Measurements from ENCODE around the gene FPR1.

Gene FPR1

DNA sequence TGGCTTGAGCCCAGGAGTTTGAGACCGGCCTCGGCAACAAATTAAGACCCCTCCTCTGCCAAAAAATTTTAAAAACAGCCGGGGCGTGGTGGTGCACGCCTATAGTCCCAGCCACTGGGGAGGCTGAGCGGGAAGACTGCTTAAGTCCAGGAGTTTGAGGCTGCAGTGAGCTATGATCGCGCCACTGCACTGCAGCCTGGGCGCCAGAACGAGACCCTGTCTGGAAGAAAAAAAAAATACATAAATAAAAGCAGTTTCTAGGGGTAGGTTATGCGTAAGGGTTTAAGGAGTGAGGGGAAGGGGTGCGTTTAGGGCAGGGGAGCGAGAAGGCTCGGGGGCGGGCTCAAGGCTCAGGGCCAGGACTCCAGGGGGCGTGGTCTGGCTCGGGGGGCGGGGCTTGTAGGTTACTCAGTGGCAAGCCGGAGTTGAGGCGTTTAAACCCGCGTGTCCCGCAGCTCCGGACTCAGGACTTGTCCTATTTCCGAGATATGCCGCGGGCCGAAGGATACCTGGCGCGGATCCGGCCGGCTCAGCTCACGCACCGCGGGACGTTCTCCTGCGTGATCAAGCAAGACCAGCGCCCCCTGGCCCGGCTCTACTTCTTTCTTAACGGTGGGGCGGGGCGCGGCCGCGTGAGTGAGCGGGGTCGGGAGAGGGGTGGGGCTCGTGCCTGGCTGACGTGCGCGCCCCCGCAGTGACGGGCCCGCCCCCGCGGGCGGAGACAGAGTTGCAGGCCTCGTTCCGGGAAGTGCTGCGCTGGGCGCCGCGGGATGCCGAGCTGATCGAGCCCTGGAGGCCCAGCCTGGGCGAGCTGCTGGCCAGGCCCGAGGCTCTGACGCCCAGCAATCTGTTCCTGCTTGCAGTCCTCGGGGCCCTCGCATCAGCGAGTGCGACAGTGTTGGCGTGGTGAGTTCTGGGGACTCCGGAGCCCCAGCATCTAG, 47.8 kb downstream of the FPR1 start:
- DNase-seq, result peak; percentile 95

DNA sequence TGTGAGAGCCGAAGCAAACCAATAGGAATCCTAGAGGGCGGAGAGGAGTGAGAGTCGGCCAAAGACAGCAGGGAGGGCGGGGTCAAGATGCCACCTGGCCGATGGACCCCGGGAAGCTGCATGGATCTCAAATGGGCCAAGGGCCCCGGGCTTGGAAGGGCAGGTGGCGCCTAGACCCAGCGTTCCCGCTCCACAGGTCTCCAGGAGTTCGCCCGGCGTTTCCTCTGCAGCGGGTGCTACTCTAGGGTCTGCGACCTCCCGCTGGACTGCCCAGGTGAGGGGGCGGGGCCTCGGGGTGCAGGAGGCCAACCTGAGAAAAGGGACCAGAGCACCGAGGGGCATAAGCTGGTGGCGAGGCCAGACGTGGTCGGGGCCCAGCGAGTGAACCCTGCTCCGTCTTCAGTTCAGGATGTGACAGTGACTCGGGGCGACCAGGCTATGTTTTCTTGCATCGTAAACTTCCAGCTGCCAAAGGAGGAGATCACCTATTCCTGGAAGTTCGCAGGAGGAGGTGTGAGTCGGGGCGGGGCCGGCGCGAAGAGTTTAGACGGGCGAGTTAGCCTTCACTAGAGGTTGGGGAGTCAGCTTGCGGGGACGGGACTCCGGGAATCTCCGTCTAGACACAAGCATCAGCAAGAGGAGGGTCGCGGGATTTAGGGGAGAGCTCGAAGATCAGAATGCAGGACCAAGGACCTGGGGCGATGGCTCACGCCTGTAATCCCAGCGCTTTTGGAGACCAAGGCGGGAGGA, 48.7 kb downstream of the FPR1 start:
- DNase-seq, result peak in 1 of 2 donors; percentile 21

DNA sequence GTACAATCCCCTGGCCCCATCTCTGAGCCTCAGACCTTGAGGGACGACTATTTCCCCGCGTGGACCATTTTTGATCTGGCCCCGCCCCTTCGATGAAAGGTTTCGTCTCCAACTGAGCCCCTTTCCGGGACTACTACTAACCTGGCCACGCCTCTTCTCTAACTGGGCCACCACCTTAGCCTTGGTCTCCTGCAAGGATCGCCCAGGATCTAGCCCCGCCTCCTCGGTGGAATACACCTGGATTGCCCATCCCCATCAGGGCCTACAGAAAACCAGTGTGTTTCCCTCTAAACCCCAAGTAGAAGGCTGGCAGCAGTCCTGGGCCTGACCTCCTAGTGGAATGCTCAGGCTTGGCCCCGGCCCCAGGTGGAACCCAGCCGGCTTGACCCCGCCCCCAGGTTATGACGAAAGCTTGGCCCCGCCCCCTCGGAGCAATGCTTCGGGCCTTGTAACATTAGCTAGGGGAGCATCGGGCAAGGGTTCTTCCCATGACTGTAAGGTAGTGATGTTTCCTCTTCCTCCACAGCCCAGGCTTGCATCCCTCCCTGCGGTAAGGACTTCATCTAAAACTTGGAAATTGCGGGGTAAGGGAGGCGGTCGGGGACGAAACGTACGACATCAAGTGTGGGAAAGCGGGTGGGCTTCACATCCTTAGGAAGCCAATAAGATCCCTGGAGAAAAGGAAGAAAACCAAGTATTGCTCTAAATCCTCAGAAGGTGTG, 49.4 kb downstream of the FPR1 start:
- DNase-seq, result peak; percentile 60 to 63

DNA sequence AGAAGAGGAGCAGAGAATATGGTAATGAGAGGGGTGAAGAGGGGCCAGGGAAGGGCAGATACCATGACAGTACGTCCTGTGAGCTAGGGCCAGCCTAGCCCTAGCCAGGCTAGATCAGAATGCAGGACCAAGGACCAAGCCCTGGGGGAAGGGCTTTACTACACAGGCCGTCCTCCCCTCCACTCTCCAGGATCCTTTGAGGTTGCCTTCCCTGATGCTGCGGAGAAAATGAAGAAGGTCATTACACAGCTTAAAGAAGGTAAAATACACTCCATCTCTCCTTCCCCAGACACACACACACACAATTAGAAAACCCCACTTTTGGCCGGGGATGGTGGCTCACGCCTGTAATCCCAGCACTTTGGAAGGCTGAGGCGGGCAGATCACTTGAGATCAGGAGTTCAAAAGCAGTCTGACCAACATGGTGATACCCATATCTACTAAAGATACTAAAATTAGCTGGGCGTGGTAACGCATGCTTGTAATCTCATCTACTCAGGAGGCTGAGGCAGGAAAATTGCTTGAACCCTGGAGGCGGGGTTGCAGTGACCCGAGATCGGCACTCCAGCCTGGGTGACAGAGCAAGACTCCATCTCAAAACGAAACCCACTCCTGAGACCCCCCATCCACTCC, 50.1 kb downstream of the FPR1 start:
- DNase-seq, result no peak

DNA sequence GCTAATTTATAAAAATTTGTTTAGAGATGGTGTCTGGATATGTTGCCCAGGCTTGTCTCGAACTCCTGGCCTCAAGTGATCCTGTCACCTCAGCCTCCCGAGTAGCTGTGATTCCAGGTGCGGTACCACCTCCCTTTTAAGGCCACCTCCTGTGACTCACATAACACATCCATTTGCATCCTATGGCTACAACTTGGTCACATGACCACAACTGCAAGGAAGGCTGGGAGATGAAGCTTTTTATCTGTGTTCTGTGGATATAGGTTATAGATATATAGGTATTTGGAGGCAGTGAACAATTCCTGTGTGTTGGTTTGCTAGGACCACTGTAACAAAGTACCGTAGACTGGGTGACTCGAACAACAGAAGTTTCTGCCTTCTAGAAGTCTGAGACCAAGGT, 52.5 kb downstream of the FPR1 start:
- DNase-seq, result no peak

DNA sequence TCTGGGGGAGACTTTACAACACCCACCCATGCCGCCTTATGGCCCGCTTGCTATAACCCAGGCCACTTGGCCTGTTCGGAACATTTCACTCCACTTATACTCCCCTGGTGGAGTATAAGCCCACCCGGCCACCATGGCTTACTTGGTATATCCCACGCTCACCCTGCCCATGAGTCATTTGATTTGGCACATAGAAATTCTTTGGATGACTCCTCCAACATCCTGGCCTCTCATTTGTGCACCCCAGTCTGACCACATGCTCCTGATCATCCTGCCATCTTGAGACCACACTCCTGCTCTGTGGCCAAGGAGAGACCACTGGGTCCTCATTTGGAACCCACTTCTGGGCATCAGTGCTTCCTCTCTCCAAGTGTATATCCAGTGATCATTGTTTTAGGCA, 53.4 kb downstream of the FPR1 start:
- DNase-seq, result no peak

DNA sequence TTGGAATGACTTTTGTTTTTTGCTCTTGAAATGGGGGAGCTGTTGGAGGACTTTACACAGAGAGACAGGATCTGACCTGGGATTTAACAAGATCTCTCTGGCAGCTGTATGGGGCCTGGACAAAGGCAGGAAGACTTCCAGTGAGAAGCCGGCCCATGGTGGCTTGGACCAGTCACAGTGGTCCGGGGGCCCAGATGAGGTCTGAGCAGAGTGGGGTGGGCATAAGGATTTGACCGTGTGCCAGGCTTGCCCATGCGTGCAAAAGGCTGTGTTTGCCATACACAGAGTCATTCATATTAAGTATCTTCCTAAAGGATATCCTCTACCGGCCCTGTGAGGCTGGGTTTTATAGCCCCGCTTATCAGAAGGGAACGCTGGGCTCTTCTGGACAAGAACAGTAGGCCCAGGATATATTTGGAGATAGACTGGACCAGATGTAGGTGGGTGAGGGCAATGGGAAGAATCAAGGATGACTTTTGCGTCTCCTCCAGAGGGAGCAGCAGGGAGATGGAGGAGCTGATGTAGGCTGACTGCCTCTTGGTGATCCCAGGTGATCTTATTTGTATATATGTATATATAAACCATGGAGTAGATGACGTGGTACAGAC, 54.4 kb downstream of the FPR1 start:
- DNase-seq, result no peak

DNA sequence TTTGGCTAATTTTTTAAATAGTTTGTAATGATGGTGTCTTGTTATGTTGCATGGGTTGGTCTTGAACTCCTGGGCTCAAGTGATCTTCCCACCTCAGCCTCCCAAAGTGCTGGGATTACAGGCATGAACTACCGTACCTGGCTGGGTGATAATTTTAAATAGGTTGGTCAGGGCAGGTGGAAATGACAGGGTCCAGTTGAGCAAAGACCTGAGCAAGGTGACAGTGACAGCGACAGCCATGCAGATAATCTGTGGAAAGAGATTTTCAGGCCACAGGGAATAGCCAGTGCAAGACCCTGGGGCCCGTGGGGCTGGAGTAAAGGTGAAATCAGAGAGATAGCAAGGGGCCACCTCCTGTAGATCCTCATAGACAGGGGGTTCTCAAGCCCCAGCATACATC, 55.1 kb downstream of the FPR1 start:
- no peak for DNase-seq
